GM18873 (cell line): Measurements from ENCODE around the gene TOP3B.
A peak's percentile ranks its signal among the peaks of the same experiment; 100 is the strongest.

ENCODE experiments used
- ATAC-seq: cut with Tn5 transposase; IDR thresholded peaks from one replicate; pipeline ENCODE4 v1.9.1; 2021; ENCODE audit warnings: mild to moderate bottlenecking, moderate library complexity, moderate number of reproducible peaks; ENCODE audit not compliant: unreplicated experiment, low FRiP score

Gene TOP3B

GRCh38 chr22:21964918-21965484, 17.6 kb downstream of the TOP3B start:
- ATAC-seq: no peak

- no peak for ATAC-seq
Observed at GRCh38 chr22:21964234-21964633, 18.4 kb downstream of the TOP3B start.

- no peak for ATAC-seq
Observed at GRCh38 chr22:21963790-21964211, 18.8 kb downstream of the TOP3B start.

GRCh38 chr22:21963286-21963685, 19.3 kb downstream of the TOP3B start:
- no peak for ATAC-seq

- ATAC-seq: no peak
Observed at GRCh38 chr22:21962655-21962949, 20.0 kb downstream of the TOP3B start.

GRCh38 chr22:21961886-21962654, 20.5 kb downstream of the TOP3B start:
- no peak for ATAC-seq

- no peak for ATAC-seq
Observed at GRCh38 chr22:21961127-21961867, 21.3 kb downstream of the TOP3B start.

GRCh38 chr22:21960200-21961126, 22.1 kb downstream of the TOP3B start:
- ATAC-seq: no peak

- ATAC-seq: no peak
Observed at GRCh38 chr22:21959274-21960074, 23.1 kb downstream of the TOP3B start.

GRCh38 chr22:21958360-21959273, 24.0 kb downstream of the TOP3B start:
- no peak for ATAC-seq

GRCh38 chr22:21952586-21953571, 29.7 kb downstream of the TOP3B start, which contains the start of gene PPM1F:
PPM1F (minus strand) TSS chr22:21952848; CDS start chr22:21946048, 6,800 bp downstream.
- peak; percentile 33 for ATAC-seq

- ATAC-seq: no peak
Observed at GRCh38 chr22:21951931-21952465, 30.6 kb downstream of the TOP3B start.

GRCh38 chr22:21951062-21951461, 31.5 kb downstream of the TOP3B start:
- no peak for ATAC-seq

GRCh38 chr22:21949948-21950347, 32.6 kb downstream of the TOP3B start:
- no peak for ATAC-seq

GRCh38 chr22:21949569-21949918, 33.0 kb downstream of the TOP3B start:
- no peak for ATAC-seq

GRCh38 chr22:21948824-21949568, 33.6 kb downstream of the TOP3B start:
- ATAC-seq: no peak

- no peak for ATAC-seq
Observed at GRCh38 chr22:21948390-21948789, 34.2 kb downstream of the TOP3B start.
